Measurements from ENCODE around the gene ZSCAN26.

GRCh38 chr6:28303570-28303969, 36.6 kb downstream of the ZSCAN26 start:
- no peak for TF ChIP-seq CTCF (IDR thresholded peaks at IDR 0.05)
- no peak for TF ChIP-seq EZH2 (IDR thresholded peaks at IDR 0.05; ENCODE audit: borderline replicate concordance, insufficient read depth, low read depth, low read length, poor library complexity, severe bottlenecking)

Measured in B cell (primary cell).